ENCODE results near the gene PBX3. TPM values are rescaled to one million over a fixed set of nuclear protein-coding genes. Genes with fewer than 3 reads are reported as not detected.

PBX3 gene
- total and polyA plus RNA-seq, 9 of the 15 experiments (the other 6 are each of a cell fraction or from before 2014, with no cell fraction given): 0.14 to 5.8 (median 0.92) TPM

- no peak for TF ChIP-seq PREB (CRISPR knock-in tag; IDR thresholded peaks at IDR 0.05)
Observed at GRCh38 chr9:125726456-125727132, 20.6 kb upstream of the PBX3 start (continued).

GRCh38 chr9:125730168-125730567 is 17.0 kb upstream of the PBX3 start:
- Histone ChIP-seq H3K79me2 (ENCODE audit: control insufficient read depth, insufficient read depth, low read length) (no peaks in the 10 kb centered on the region), H3K4me2 (ENCODE audit: insufficient read depth, low read length) (no peak overlapping the region), H3K4me1 (replicated peaks in 1 of 2; ENCODE audit: control insufficient read depth in 2 of 2, insufficient read depth in 2 of 2, low read length in 2 of 2) (no peaks in the 10 kb centered on the region), H2AFZ (ENCODE audit: low read depth, low read length) (no peak overlapping the region), H3K9me3 (replicated peaks; ENCODE audit: control insufficient read depth, insufficient read depth, low read depth, low read length) (no peaks in the 10 kb centered on the region), H3K9me1 (ENCODE audit: control insufficient read depth, insufficient read depth, low read length) (no peaks in the 10 kb centered on the region), H3K4me3 (no peak overlapping the region), H3K36me3 (ENCODE audit: control insufficient read depth, insufficient read depth, low read length) (no peaks in the 10 kb centered on the region), H3K27me3 (ENCODE audit: control insufficient read depth in 2 of 2, insufficient read depth in 2 of 2, low read length in 2 of 2) (peaks cover 8 to 11% of the 10 kb centered on the region in 2 experiments; a peak in 4 of 5 replicates), H3K27ac (ENCODE audit: extremely low read depth, low read depth, low read length) (no peak overlapping the region), H4K20me1 (replicated peaks; ENCODE audit: control insufficient read depth, insufficient read depth, low read length) (no peaks in the 10 kb centered on the region), H3K9ac (ENCODE audit: insufficient read depth in 1 of 2, low read depth in 2 of 2, low read length in 2 of 2) (no peak overlapping the region)
- in situ Hi-C loops (cut with MboI): no loop called here
- no peak for FAIRE-seq
- BruUV-seq (replicated peaks): no TSS peak
- ChIA-PET CTCF (ENCODE audit: low intra/inter-chr PET ratio) (no interaction called here), POLR2A (interaction anchor here (0.5 to 1.4 kb wide), 5 partner anchors 9 to 257 kb away, joined by 3 to 4 read pairs (median 3); no protein-coding TSS in a partner anchor)
- 2% methylated on average over 2 of the region's 2 CpGs for WGBS (ENCODE audit: insufficient coverage, low coverage, missing lambda C conversion rate)
- ATAC-seq: no peak
- intact Hi-C loops (cut with micrococcal nuclease): no loop called here
- no peak for DNase-seq (ENCODE audit: extremely low read depth in 1 of 4, low spot score in 3 of 4)
- TF ChIP-seq FOXP4 (CRISPR knock-in tag; IDR thresholded peaks at IDR 0.05; ENCODE audit: borderline replicate concordance) (no peak), PHTF2 (CRISPR knock-in tag; IDR thresholded peaks at IDR 0.05) (no peak), SFPQ (IDR thresholded peaks at IDR 0.05; ENCODE audit: low read depth, low read length) (no peak), TAF1 (IDR thresholded peaks at IDR 0.05; ENCODE audit: control insufficient read depth, extremely low read depth, insufficient read depth, low read length, severe bottlenecking) (no peak), ZNF507 (tag; conservative IDR thresholded peaks at IDR 0.05) (no peak), MBD2 (IDR thresholded peaks at IDR 0.05; ENCODE audit: borderline replicate concordance, low read depth) (no peak), MEF2A (IDR thresholded peaks at IDR 0.05; ENCODE audit: control insufficient read depth, low read depth, low read length) (no peak), E2F4 (CRISPR knock-in tag; IDR thresholded peaks at IDR 0.05; ENCODE audit: low read depth) (no peak), HEY1 (CRISPR knock-in tag; IDR thresholded peaks at IDR 0.05; ENCODE audit: borderline replicate concordance) (no peak), POLR2G (IDR thresholded peaks at IDR 0.05; ENCODE audit: low read depth, low read length) (no peak), CBX3 (IDR thresholded peaks at IDR 0.05; ENCODE audit: borderline replicate concordance in 1 of 2, low read length in 2 of 2) (no peak)
